Fibroblast of villous mesenchyme (primary cell): Measurements from ENCODE around the gene LHFPL2. TPM values are rescaled to one million over a fixed set of nuclear protein-coding genes. Genes with fewer than 3 reads are reported as not detected.

ENCODE experiments used
- DNase-seq: peaks from one replicate; pipeline ENCODE4 v3.0.0-alpha.2; 2010; ENCODE audit warnings: low read depth
- H3K4me3 ChIP-seq: 2 replicates; pipeline ENCODE4 v1.5.1; 2011; ENCODE audit warnings: low read depth, mild to moderate bottlenecking, low read length
- total RNA-seq: library from RNA; depleted of rRNA; stranded (reverse); fragments of >200 nt; gene quantifications from 2 replicates; pipeline ENCODE4 v1.2.3, GENCODE V29; 2012
- TF ChIP-seq, protein P1 (sequence below): IDR thresholded peaks from 2 replicates; pipeline ENCODE4 v1.5.1; 2012; ENCODE audit warnings: low read depth, mild to moderate bottlenecking, low read length; ENCODE audit not compliant: insufficient read depth

The LHFPL2 gene
- total RNA-seq, 1 donor = 35.0 TPM

- no peak overlapping the region for H3K4me3 ChIP-seq
- TF ChIP-seq, protein P1, sequence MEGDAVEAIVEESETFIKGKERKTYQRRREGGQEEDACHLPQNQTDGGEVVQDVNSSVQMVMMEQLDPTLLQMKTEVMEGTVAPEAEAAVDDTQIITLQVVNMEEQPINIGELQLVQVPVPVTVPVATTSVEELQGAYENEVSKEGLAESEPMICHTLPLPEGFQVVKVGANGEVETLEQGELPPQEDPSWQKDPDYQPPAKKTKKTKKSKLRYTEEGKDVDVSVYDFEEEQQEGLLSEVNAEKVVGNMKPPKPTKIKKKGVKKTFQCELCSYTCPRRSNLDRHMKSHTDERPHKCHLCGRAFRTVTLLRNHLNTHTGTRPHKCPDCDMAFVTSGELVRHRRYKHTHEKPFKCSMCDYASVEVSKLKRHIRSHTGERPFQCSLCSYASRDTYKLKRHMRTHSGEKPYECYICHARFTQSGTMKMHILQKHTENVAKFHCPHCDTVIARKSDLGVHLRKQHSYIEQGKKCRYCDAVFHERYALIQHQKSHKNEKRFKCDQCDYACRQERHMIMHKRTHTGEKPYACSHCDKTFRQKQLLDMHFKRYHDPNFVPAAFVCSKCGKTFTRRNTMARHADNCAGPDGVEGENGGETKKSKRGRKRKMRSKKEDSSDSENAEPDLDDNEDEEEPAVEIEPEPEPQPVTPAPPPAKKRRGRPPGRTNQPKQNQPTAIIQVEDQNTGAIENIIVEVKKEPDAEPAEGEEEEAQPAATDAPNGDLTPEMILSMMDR = no peak
- peak; percentile 79 for DNase-seq
These were observed 114.2 kb downstream of the LHFPL2 start for GRCh38 chr5:78534148-78534904.

DNA sequence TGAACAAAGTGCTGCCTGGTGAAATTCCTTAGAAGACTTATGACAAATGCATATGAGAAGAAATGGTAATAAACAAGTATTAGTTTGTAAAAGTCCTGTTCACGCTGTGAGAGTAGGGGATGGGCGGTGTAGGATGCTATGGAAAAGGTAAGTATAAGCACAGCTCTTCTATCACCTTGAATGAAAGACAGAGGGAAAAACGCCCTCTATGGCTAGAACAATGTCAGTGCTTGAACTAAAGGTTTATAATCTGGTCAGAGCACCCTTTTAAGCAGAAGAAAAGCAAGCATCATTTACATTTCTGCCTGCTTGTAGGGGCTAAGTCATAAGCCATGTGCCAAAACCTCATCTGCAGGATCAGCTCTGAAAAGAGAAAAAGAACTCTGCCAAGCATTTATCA is 115.2 kb downstream of the LHFPL2 start:
- TF ChIP-seq, protein P1 = peak; percentile 51
- H3K4me3 ChIP-seq = no peak overlapping the region
- peak; percentile 45 for DNase-seq

DNA sequence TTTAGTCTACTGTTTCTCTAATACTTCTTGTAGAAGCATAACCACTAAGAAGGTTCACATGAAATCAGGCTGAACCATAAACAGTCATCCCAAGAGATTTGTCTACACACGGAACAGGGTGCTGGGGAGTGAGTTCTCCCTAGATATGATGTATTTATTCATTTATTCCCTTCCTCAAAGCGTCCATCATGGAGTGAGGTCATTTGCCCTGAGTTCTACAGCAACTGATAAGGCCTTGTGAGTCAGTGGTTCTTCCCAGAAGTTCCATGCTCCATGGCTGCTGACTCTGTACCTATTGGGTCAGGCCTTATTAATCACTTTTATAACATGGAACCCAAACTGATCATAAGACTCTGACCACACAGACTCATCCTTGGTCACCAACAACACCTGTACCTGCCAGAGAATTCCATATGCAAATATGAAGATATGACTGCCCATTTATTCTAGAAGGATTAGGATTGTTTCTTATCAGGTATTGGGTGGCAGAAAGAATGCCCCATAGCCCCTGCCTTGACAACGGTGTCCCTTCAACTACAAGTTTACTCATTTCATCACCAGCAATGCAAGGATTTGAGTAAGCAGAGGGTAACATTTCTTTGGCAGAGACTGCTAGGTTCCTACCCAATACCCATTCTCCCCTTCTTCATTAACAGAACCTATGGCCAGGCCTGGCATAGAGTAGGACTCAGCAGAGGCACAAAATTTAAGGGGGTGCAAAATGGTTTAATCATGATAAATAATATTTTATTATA is 118.1 kb downstream of the LHFPL2 start:
- DNase-seq = peak; percentile 85
- H3K4me3 ChIP-seq = no peak overlapping the region
- TF ChIP-seq, protein P1 = no peak

DNA sequence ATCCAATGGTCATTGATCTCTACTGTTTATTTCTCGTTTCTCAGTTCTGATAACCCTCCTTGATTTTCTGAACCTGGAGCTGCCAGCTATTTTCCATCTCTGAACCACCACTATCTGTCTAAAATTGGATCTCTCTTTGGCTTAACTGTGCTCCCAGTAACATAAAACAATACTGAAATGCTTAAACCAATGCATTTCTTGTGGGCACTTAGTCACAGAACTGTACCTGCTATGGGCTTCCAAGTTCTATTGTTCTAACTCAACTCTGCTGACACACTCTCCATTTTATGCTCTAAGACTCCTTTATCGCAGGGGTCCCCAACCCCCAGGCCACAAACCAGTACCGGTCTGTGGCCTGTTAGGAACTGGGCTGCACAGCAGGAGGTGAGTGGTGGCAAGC is 120.6 kb downstream of the LHFPL2 start:
- TF ChIP-seq, protein P1 = no peak
- no peak for DNase-seq
- no peak overlapping the region for H3K4me3 ChIP-seq

DNA sequence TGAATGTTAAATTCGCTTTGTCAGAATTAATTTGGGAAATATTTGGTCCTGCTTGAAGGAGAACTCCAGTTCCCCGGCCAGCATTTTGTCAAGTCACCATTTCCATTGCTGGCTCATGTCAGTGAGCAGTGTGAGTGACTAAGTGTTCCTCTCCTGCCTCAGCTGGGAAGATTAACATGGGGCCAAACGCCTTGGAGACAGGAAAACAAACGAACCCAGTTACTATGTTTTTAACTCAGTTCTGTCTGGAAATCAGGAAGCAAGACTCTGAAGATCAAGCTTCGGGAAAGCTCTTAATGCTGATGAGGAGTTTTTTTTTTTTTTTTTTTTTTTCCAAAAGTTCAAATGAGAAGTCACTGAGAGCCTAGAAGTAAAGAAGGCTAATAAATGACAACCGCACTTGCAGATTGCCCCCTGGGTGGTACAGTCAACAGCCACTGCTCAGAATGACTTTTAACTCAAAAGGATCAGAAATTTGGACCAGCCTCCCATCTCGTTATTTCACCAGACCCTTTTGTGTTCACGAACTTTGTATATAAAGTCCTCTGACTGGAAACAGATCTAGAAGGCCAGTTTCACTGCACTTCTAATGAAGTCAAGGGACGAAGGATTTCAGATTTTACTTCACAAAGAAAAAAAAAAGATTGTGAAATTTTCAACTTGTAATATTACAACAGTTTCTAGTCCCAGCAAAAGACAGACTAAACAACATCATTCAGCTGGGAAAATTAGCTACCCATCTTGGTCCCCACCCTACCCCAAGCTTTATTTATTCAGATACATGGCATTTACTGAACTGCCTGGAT is 121.3 kb downstream of the LHFPL2 start:
- TF ChIP-seq, protein P1 = no peak
- peak; percentile 95 for DNase-seq

GRCh38 chr5:78526049-78526525 is 122.5 kb downstream of the LHFPL2 start:
- H3K4me3 ChIP-seq = no peak overlapping the region
- DNase-seq = peak; percentile 65
- TF ChIP-seq, protein P1 = no peak

More for the DNA sequence above, 121.3 kb downstream of the LHFPL2 start:
- H3K4me3 ChIP-seq = no peak overlapping the region
